ENCODE results near the gene ZSCAN10. TPM values are rescaled to one million over a fixed set of nuclear protein-coding genes. Genes with fewer than 3 reads are reported as not detected.
A peak's percentile ranks its signal among the peaks of the same experiment; 100 is the strongest.

Gene ZSCAN10
- total and polyA plus RNA-seq, 2 of the 13 experiments (the other 11 are each of a cell fraction or from before 2014, with no cell fraction given) = not detected

GRCh38 chr16:3059041-3059722, 39.9 kb downstream of the ZSCAN10 start (continued):
- TF ChIP-seq, protein P1, sequence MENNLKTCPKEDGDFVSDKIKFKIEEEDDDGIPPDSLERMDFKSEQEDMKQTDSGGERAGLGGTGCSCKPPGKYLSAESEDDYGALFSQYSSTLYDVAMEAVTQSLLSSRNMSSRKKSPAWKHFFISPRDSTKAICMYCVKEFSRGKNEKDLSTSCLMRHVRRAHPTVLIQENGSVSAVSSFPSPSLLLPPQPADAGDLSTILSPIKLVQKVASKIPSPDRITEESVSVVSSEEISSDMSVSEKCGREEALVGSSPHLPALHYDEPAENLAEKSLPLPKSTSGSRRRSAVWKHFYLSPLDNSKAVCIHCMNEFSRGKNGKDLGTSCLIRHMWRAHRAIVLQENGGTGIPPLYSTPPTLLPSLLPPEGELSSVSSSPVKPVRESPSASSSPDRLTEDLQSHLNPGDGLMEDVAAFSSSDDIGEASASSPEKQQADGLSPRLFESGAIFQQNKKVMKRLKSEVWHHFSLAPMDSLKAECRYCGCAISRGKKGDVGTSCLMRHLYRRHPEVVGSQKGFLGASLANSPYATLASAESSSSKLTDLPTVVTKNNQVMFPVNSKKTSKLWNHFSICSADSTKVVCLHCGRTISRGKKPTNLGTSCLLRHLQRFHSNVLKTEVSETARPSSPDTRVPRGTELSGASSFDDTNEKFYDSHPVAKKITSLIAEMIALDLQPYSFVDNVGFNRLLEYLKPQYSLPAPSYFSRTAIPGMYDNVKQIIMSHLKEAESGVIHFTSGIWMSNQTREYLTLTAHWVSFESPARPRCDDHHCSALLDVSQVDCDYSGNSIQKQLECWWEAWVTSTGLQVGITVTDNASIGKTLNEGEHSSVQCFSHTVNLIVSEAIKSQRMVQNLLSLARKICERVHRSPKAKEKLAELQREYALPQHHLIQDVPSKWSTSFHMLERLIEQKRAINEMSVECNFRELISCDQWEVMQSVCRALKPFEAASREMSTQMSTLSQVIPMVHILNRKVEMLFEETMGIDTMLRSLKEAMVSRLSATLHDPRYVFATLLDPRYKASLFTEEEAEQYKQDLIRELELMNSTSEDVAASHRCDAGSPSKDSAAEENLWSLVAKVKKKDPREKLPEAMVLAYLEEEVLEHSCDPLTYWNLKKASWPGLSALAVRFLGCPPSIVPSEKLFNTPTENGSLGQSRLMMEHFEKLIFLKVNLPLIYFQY (CRISPR knock-in tag; IDR thresholded peaks at IDR 0.05; ENCODE audit: borderline replicate concordance) = peak; percentile 61; the same call in 1 of the 2 replicates
- TF ChIP-seq ZNF83 (CRISPR knock-in tag; IDR thresholded peaks at IDR 0.05; ENCODE audit: borderline replicate concordance) (0 out of 2 replicates have a peak, but pooled peaks have one; percentile 6), POLR2G (IDR thresholded peaks at IDR 0.05; ENCODE audit: low read depth, low read length) (peak; percentile 72), HMGXB4 (CRISPR knock-in tag; IDR thresholded peaks at IDR 0.05; ENCODE audit: borderline replicate concordance in 1 of 2, low read depth in 1 of 2) (peak; percentile 96 to 97), XBP1 (CRISPR knock-in tag; IDR thresholded peaks at IDR 0.05) (no peak), XRCC5 (optimal IDR thresholded peaks at IDR 0.05; ENCODE audit: low read length) (peak; percentile 25), NFIB (CRISPR knock-in tag; IDR thresholded peaks at IDR 0.05; ENCODE audit: borderline replicate concordance) (no peak), MLX (CRISPR knock-in tag; IDR thresholded peaks at IDR 0.05) (no peak), ZNF329 (CRISPR knock-in tag; IDR thresholded peaks at IDR 0.05; ENCODE audit: low read depth) (0 out of 2 replicates have a peak, but pooled peaks have one; percentile 45), ZNF563 (CRISPR knock-in tag; IDR thresholded peaks at IDR 0.05) (peak; percentile 62), ZNF33B (CRISPR knock-in tag; IDR thresholded peaks at IDR 0.05) (0 out of 2 replicates have a peak, but pooled peaks have one; percentile 50), SALL1 (CRISPR knock-in tag; IDR thresholded peaks at IDR 0.05) (peak; percentile 76; the same call in 1 of the 2 replicates), REPIN1 (CRISPR knock-in tag; IDR thresholded peaks at IDR 0.05; ENCODE audit: borderline replicate concordance, low read depth) (peak; percentile 53; the same call in 1 of the 2 replicates), ISX (CRISPR knock-in tag; conservative IDR thresholded peaks at IDR 0.05) (no peak), KDM5B (CRISPR knock-in tag; IDR thresholded peaks at IDR 0.05; ENCODE audit: borderline replicate concordance) (peak; percentile 75; the same call in 1 of the 2 replicates), AGO2 (optimal IDR thresholded peaks at IDR 0.05; ENCODE audit: low read depth, low read length) (no peak), MAZ (IDR thresholded peaks at IDR 0.05; ENCODE audit: borderline replicate concordance, low read depth, low read length) (peak; percentile 65; the same call in 1 of the 2 replicates), MAZ (CRISPR knock-in tag; IDR thresholded peaks at IDR 0.05; ENCODE audit: low read depth) (peak; percentile 99), TEAD2 (CRISPR knock-in tag; IDR thresholded peaks at IDR 0.05) (no peak), JDP2 (CRISPR knock-in tag; IDR thresholded peaks at IDR 0.05; ENCODE audit: borderline replicate concordance) (no peak), ZNF816 (CRISPR knock-in tag; IDR thresholded peaks at IDR 0.05; ENCODE audit: borderline replicate concordance) (peak; percentile 55; the same call in 1 of the 2 replicates), MAFF (IDR thresholded peaks at IDR 0.05; ENCODE audit: low read depth, low read length) (no peak), STAT5B (CRISPR knock-in tag; IDR thresholded peaks at IDR 0.05) (no peak)
